ENCODE results near the gene RAB7A. TPM values are rescaled to one million over a fixed set of nuclear protein-coding genes. Genes with fewer than 3 reads are reported as not detected.

RAB7A gene
- total RNA-seq, 1 experiment from 2014 or later, result 155 TPM

GRCh38 chr3:128818186-128818787 lies 92.3 kb downstream of the RAB7A start:
- Histone ChIP-seq H4K5ac (ENCODE audit: insufficient read length, low read depth, low read length) (no peak overlapping the region), H3K4me2 (ENCODE audit: insufficient read depth, insufficient read length, low read length) (no peak overlapping the region), H4K20me1 (ENCODE audit: control insufficient read depth, insufficient read depth, insufficient read length) (no peaks in the 10 kb centered on the region), H2AK5ac (ENCODE audit: insufficient read length, low read length) (no peak overlapping the region), H3K4ac (ENCODE audit: low read depth, low read length) (no peak overlapping the region), H2BK5ac (ENCODE audit: insufficient read length, low read length) (no peak overlapping the region), H3T11ph (ENCODE audit: low read length) (no peak overlapping the region), H2BK120ac (ENCODE audit: low read depth, low read length, poor library complexity, severe bottlenecking) (no peak overlapping the region), H3K9me3 (ENCODE audit: control insufficient read depth, low read depth, low read length) (no peaks in the 10 kb centered on the region), H4K91ac (ENCODE audit: insufficient read length, low read depth, low read length) (no peak overlapping the region), H2BK15ac (ENCODE audit: low read depth, low read length) (no peak overlapping the region), H3K27me3 (ENCODE audit: insufficient read depth, low read length) (no peaks in the 10 kb centered on the region), H2AFZ (ENCODE audit: low read length) (no peak overlapping the region), H3K23ac (ENCODE audit: insufficient read length, low read depth, low read length) (no peak overlapping the region), H3K27ac (ENCODE audit: insufficient read length, low read depth, low read length) (no peak overlapping the region), H3K18ac (ENCODE audit: insufficient read length, low read depth, low read length) (no peak overlapping the region), H2BK20ac (ENCODE audit: low read depth, low read length, poor library complexity, severe bottlenecking) (no peak overlapping the region), H3K23me2 (ENCODE audit: insufficient read length, low read depth, low read length, poor library complexity, severe bottlenecking) (no peaks in the 10 kb centered on the region), H3K14ac (ENCODE audit: insufficient read depth, low read length) (no peak overlapping the region), H3K9ac (ENCODE audit: extremely low read depth, insufficient read length, low read length) (no peak overlapping the region), H3K4me1 (ENCODE audit: insufficient read depth, low read length) (no peaks in the 10 kb centered on the region), H4K8ac (replicated peaks; ENCODE audit: insufficient read length, low read depth, low read length) (no peak overlapping the region), H3K79me1 (ENCODE audit: insufficient read depth, low read depth, low read length, poor library complexity, severe bottlenecking) (no peaks in the 10 kb centered on the region), H3K56ac (ENCODE audit: insufficient read length, low read depth, low read length) (no peak overlapping the region), H3K79me2 (ENCODE audit: insufficient read depth, low read length) (no peaks in the 10 kb centered on the region), H2BK12ac (ENCODE audit: insufficient read length, low read depth, low read length) (no peak overlapping the region)
- Mint-ChIP-seq H3K9me3 (no peaks in the 10 kb centered on the region), H3K27me3 (ENCODE audit: low read depth) (no peaks in the 10 kb centered on the region), H3K27ac (no peak overlapping the region), H3K4me3 (no peak overlapping the region), H3K36me3 (ENCODE audit: insufficient read depth in 1 of 3, low read depth in 3 of 3) (peaks cover 28 to 58% (median 45%) of the 10 kb centered on the region in 3 experiments; a peak in 6 of 7 replicates), H3K4me1 (no peaks in the 10 kb centered on the region)
- no peak for TF ChIP-seq CTCF (conservative IDR thresholded peaks at IDR 0.05)
- no CpG with 5 or more reads among the region's 5 CpGs for WGBS (ENCODE audit: extremely low coverage, insufficient read length, low lambda C conversion rate)
- DNase-seq, result no peak

Measured in H9 (cell line).